ENCODE data around the gene CALY.
A peak's percentile ranks its signal among the peaks of the same experiment; 100 is the strongest.
"Not testable (repeated sequence)": the region's sequence is repeated elsewhere in the genome, so short reads cannot be mapped to it uniquely, and the experiment has no call there.

CALY gene

GRCh38 chr10:133336577-133337369 is at the start of gene CALY:
CALY (minus strand) TSS chr10:133336896; CDS start chr10:133328989, 7,907 bp downstream.
- peak in 1 of 2 donors; percentile 48 for DNase-seq

GRCh38 chr10:133385214-133385613 is 48.5 kb upstream of the CALY start:
- no peak for DNase-seq

- DNase-seq = no peak
Observed at GRCh38 chr10:133384071-133384470, 47.4 kb upstream of the CALY start.

- DNase-seq = no peak
Observed at GRCh38 chr10:133383551-133383950, 46.9 kb upstream of the CALY start.

GRCh38 chr10:133381036-133381435 is 44.3 kb upstream of the CALY start:
- no peak for DNase-seq

GRCh38 chr10:133379801-133380666 is 43.3 kb upstream of the CALY start:
- peak in 1 of 2 donors; percentile 18 for DNase-seq

GRCh38 chr10:133379152-133379800 is 42.6 kb upstream of the CALY start, which contains the start of gene PAOX:
PAOX (plus strand) TSS chr10:133379262; CDS start chr10:133379317, 55 bp downstream.
- DNase-seq = peak; percentile 57 to 62

GRCh38 chr10:133378251-133379096 is 41.8 kb upstream of the CALY start:
- peak; percentile 45 to 58 for DNase-seq

- no peak for DNase-seq
Observed at GRCh38 chr10:133377818-133378250, 41.1 kb upstream of the CALY start.

- DNase-seq = no peak
Observed at GRCh38 chr10:133377025-133377817, 40.5 kb upstream of the CALY start.

GRCh38 chr10:133376183-133376582 is 39.5 kb upstream of the CALY start:
- DNase-seq = not testable (repeated sequence)

- peak in 1 of 2 donors; percentile 19 for DNase-seq
Observed at GRCh38 chr10:133375357-133376115, 38.8 kb upstream of the CALY start.

- DNase-seq = peak; percentile 91 to 92
Observed at GRCh38 chr10:133373174-133374090, 36.7 kb upstream of the CALY start, which contains the start of gene ECHS1. ECHS1 (minus strand) TSS chr10:133373354; CDS start chr10:133373333, 21 bp downstream.

GRCh38 chr10:133372507-133372906 is 35.8 kb upstream of the CALY start:
- DNase-seq = no peak

- no peak for DNase-seq
Observed at GRCh38 chr10:133370030-133370786, 33.5 kb upstream of the CALY start.

GRCh38 chr10:133368153-133368552 is 31.5 kb upstream of the CALY start:
- DNase-seq = no peak

- not testable (repeated sequence) for DNase-seq
Observed at GRCh38 chr10:133367461-133367860, 30.8 kb upstream of the CALY start.

GRCh38 chr10:133366751-133367150 is 30.1 kb upstream of the CALY start:
- DNase-seq = no peak
